ENCODE data around the gene CCDC86. TPM values are rescaled to one million over a fixed set of nuclear protein-coding genes. Genes with fewer than 3 reads are reported as not detected.

Gene CCDC86
- total RNA-seq, 1 experiment from 2014 or later = 55.9 TPM

DNA sequence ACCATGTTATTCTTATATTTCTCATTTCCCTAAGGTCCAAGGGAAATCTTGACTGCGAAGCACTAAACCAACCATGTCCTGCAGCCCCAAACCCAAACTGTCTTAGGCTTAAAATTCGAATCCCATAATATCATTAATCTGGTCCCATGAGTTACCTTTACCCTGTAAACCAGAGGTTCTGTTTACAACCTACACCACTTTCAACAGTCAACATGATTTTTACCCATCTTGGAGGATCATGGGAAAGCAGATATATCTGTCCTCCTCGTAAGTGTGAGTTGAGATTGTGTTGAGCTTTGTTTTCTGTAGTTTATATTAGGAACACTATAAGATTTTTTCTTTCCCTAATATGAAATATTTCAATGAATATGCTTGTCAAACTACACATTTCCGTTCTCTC is 58.1 kb downstream of the CCDC86 start:
- Mint-ChIP-seq H3K36me3 (ENCODE audit: insufficient read depth, unreplicated experiment) (peaks cover 71% of the 10 kb centered on the region), H3K27ac (ENCODE audit: unreplicated experiment) (no peak overlapping the region)
- no TSS peak for BruUV-seq (replicated peaks)

More for the DNA sequence above, 58.1 kb downstream of the CCDC86 start:
- Mint-ChIP-seq H3K27me3 (ENCODE audit: insufficient read depth, unreplicated experiment) (no peaks in the 10 kb centered on the region), H3K4me3 (ENCODE audit: unreplicated experiment) (no peak overlapping the region), H3K4me1 (ENCODE audit: low read depth, unreplicated experiment) (no peaks in the 10 kb centered on the region), H3K9me3 (ENCODE audit: unreplicated experiment) (no peaks in the 10 kb centered on the region)
- peaks cover 10% of the 10 kb centered on the region for H3K36me3 ChIP-seq (ENCODE audit: control insufficient read depth, insufficient read depth, low read length)
- TF ChIP-seq, protein P1, sequence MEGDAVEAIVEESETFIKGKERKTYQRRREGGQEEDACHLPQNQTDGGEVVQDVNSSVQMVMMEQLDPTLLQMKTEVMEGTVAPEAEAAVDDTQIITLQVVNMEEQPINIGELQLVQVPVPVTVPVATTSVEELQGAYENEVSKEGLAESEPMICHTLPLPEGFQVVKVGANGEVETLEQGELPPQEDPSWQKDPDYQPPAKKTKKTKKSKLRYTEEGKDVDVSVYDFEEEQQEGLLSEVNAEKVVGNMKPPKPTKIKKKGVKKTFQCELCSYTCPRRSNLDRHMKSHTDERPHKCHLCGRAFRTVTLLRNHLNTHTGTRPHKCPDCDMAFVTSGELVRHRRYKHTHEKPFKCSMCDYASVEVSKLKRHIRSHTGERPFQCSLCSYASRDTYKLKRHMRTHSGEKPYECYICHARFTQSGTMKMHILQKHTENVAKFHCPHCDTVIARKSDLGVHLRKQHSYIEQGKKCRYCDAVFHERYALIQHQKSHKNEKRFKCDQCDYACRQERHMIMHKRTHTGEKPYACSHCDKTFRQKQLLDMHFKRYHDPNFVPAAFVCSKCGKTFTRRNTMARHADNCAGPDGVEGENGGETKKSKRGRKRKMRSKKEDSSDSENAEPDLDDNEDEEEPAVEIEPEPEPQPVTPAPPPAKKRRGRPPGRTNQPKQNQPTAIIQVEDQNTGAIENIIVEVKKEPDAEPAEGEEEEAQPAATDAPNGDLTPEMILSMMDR (IDR thresholded peaks at IDR 0.05; ENCODE audit: insufficient read depth in 1 of 2, low read depth in 1 of 2, low read length in 1 of 2, severe bottlenecking in 1 of 2, unreplicated experiment in 1 of 2) = no peak
- no peaks in the 10 kb centered on the region; the same call in 1 of the 2 replicates for H3K4me1 ChIP-seq
- no peaks in the 10 kb centered on the region for H3K27me3 ChIP-seq (replicated peaks; ENCODE audit: control insufficient read depth, insufficient read depth, low read length)
- ChIA-PET POLR2A (interaction anchor here (0.6 to 1.4 kb wide), 2 partner anchors 9 to 14 kb away, joined by 3 read pairs; partner anchors contain the start of gene TMEM109), CTCF (interaction anchor here (0.6 to 2.6 kb wide), 15 partner anchors 9 to 275 kb away, joined by 3 to 29 read pairs (median 5); partner anchors contain the start of gene TMEM109)
- no peak for DNase-seq
- intact Hi-C loops (cut with micrococcal nuclease; ENCODE audit: unreplicated experiment) = loop anchor here (1.0 kb wide), 2 partner anchors 69 to 125 kb away; no protein-coding TSS in a partner anchor
- H3K4me3 ChIP-seq (ENCODE audit: low read depth, low read length) = no peak overlapping the region
- H3K9me3 ChIP-seq = no peaks in the 10 kb centered on the region

Other genes with a start within 250 kb of the CCDC86 start
- gene MS4A8, start 142.5 kb upstream of the CCDC86 start, total RNA-seq (2022) = not detected in 2 replicates
- not detected in 2 replicates for gene MS4A18, start 117.4 kb upstream of the CCDC86 start, total RNA-seq (2022)
- not detected in 2 replicates for gene MS4A15, start 85.2 kb upstream of the CCDC86 start, total RNA-seq (2022)
- 0.14 TPM in 1 of 2 replicates, not detected in the other for gene MS4A10, start 56.8 kb upstream of the CCDC86 start, total RNA-seq (2022)
- 0.09 and 0.19 TPM in 2 replicates for gene PTGDR2, start 13.8 kb downstream of the CCDC86 start, total RNA-seq (2022)
- gene ZP1, start 25.4 kb downstream of the CCDC86 start, total RNA-seq (2022) = not detected in 2 replicates
- 180 and 183 TPM in 2 replicates for gene PRPF19, start 64.5 kb downstream of the CCDC86 start, total RNA-seq (2022)
- gene TMEM109, start 72.0 kb downstream of the CCDC86 start, total RNA-seq (2022) = 82.3 and 91.9 TPM in 2 replicates
- gene TMEM132A, start 82.3 kb downstream of the CCDC86 start, total RNA-seq (2022) = 86.6 and 97.3 TPM in 2 replicates
- gene SLC15A3, start 110.1 kb downstream of the CCDC86 start, total RNA-seq (2022) = 0.43 and 0.84 TPM in 2 replicates
- 0.23 TPM in 2 replicates for gene CD6, start 129.6 kb downstream of the CCDC86 start, total RNA-seq (2022)

All from Caco-2 (cell line).